Measurements from ENCODE around the gene CNBP. TPM values are rescaled to one million over a fixed set of nuclear protein-coding genes. Genes with fewer than 3 reads are reported as not detected.

CNBP gene
- total RNA-seq, 1 donor from 2014 or later, result 321 TPM

- ATAC-seq, result no peak
- no peak for DNase-seq (ENCODE audit: low spot score)
Observed at GRCh38 chr3:129118745-129119144, 65.0 kb downstream of the CNBP start.

More at GRCh38 chr3:129118745-129119144, 65.0 kb downstream of the CNBP start:
- intact Hi-C loops (cut with DNase I), result no loop called here

Other genes starting within 250 kb of the CNBP start
- gene CFAP92, start 189.8 kb downstream of the CNBP start, total RNA-seq, result 1.2 TPM
- 1.6 TPM for gene EFCC1, start 182.6 kb downstream of the CNBP start, total RNA-seq
- 0.53 TPM for gene GP9, start 123.1 kb downstream of the CNBP start, total RNA-seq
- gene RAB43, start 62.1 kb downstream of the CNBP start, total RNA-seq, result 17.9 TPM
- 31.9 TPM for gene ISY1, start 22.8 kb downstream of the CNBP start, total RNA-seq
- gene COPG1, start 65.7 kb upstream of the CNBP start, total RNA-seq, result 111 TPM
- 36.6 TPM for gene HMCES, start 95.0 kb upstream of the CNBP start, total RNA-seq
- 0.40 TPM for gene EFCAB12, start 244.7 kb upstream of the CNBP start, total RNA-seq

All from sciatic nerve (tissue), 2 donors.